Measurements from ENCODE around the gene NLRP13.

DNA sequence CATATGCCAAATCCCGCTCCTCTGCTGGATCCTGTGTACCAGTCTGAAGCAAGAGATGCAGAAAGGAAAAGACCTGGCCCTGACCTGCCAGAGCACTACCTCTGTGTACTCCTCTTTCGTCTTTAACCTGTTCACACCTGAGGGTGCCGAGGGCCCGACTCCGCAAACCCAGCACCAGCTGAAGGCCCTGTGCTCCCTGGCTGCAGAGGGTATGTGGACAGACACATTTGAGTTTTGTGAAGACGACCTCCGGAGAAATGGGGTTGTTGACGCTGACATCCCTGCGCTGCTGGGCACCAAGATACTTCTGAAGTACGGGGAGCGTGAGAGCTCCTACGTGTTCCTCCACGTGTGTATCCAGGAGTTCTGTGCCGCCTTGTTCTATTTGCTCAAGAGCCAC, 73.7 kb downstream of the NLRP13 start:
- TF ChIP-seq, protein P1, sequence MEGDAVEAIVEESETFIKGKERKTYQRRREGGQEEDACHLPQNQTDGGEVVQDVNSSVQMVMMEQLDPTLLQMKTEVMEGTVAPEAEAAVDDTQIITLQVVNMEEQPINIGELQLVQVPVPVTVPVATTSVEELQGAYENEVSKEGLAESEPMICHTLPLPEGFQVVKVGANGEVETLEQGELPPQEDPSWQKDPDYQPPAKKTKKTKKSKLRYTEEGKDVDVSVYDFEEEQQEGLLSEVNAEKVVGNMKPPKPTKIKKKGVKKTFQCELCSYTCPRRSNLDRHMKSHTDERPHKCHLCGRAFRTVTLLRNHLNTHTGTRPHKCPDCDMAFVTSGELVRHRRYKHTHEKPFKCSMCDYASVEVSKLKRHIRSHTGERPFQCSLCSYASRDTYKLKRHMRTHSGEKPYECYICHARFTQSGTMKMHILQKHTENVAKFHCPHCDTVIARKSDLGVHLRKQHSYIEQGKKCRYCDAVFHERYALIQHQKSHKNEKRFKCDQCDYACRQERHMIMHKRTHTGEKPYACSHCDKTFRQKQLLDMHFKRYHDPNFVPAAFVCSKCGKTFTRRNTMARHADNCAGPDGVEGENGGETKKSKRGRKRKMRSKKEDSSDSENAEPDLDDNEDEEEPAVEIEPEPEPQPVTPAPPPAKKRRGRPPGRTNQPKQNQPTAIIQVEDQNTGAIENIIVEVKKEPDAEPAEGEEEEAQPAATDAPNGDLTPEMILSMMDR (IDR thresholded peaks at IDR 0.05), result no peak
- no peak for TF ChIP-seq POLR2A (IDR thresholded peaks at IDR 0.05)

Measured in adrenal gland (tissue), 5 donors.